GM23248 (cell line): Measurements from ENCODE around the gene RNF152.

Experiments
- EZH2 ChIP-seq: fragments of 200-600 bp; sonication (generic); IDR thresholded peaks from 2 replicates; pipeline ENCODE4 v1.6.1; 2018; ENCODE audit warnings: antibody characterized with exemption, mild to moderate bottlenecking; ENCODE audit not compliant: insufficient read depth, poor library complexity, severe bottlenecking
- EZH2phosphoT487 ChIP-seq: fragments of 200-600 bp; sonication (generic); IDR thresholded peaks from 2 replicates; pipeline ENCODE4 v1.6.1; 2018; ENCODE audit warnings: antibody characterized with exemption, moderate library complexity, mild to moderate bottlenecking, low read depth; ENCODE audit not compliant: insufficient read depth

- no peak for TF ChIP-seq EZH2
- TF ChIP-seq EZH2phosphoT487: no peak
These were observed 49.2 kb upstream of the RNF152 start for GRCh38 chr18:61941948-61942471.
